Coronary artery (tissue), 2 donors: ENCODE data around the gene BCL7A.

Experiments used
- DNase-seq: peaks from one replicate; pipeline ENCODE4 v3.0.0-alpha.2; 2017; ENCODE audit warnings: low spot score
- H3K27ac ChIP-seq, 2 donors: fragments of 200-600 bp; sonication (generic); one replicate each; pipeline ENCODE4 v1.5.1; 2016 to 2019
- H3K4me3 ChIP-seq: fragments of 200-600 bp; sonication (generic); 2 replicates; pipeline ENCODE4 v1.5.1; 2016; ENCODE audit warnings: mild to moderate bottlenecking, moderate library complexity
- CTCF ChIP-seq: fragments of 200-600 bp; sonication (generic); IDR thresholded peaks from one replicate; pipeline ENCODE4 v1.5.1; 2019; ENCODE audit warnings: antibody characterized with exemption

BCL7A gene

GRCh38 chr12:122062832-122063693 is 41.4 kb downstream of the BCL7A start:
- DNase-seq, result no peak
- no peak for TF ChIP-seq CTCF
- Histone ChIP-seq H3K4me3 (peak overlapping the region; percentile 58), H3K27ac (peak overlapping the region; percentile 74 to 92)

- Histone ChIP-seq H3K4me3 (peak overlapping the region; percentile 58), H3K27ac (peak overlapping the region; percentile 74 to 92)
- DNase-seq, result no peak
- TF ChIP-seq CTCF, result no peak
These were observed 42.0 kb downstream of the BCL7A start for GRCh38 chr12:122063694-122064024.

- Histone ChIP-seq H3K4me3 (peak overlapping the region; percentile 58), H3K27ac (peak overlapping the region; percentile 74 to 92)
- no peak for DNase-seq
- no peak for TF ChIP-seq CTCF
These were observed 42.5 kb downstream of the BCL7A start for GRCh38 chr12:122064025-122064777.

- Histone ChIP-seq H3K27ac (peak overlapping the region in 1 of 2 donors; percentile 92), H3K4me3 (peak overlapping the region; percentile 20)
- no peak for DNase-seq
- TF ChIP-seq CTCF, result no peak
These were observed 43.3 kb downstream of the BCL7A start for GRCh38 chr12:122064780-122065588.

DNA sequence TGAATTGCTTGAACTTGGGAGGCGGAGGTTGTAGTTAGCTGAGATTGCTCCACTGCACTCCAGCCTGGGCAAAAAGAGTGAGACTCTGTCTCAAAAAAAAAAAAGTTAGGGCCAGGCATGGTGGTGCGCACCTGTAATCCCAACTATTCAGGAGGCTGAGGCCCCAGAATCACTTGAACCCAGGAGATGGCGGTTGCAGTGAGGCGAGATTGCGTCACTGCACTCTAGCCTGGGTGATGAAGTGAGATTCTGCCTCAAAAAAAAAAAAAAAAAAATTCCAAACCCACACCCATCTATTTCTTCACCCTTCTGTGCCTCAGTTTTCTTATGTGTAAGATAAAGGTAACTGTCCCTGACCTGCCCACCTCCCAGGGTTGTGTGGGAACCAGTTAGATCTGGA is 45.9 kb downstream of the BCL7A start:
- no peak for DNase-seq
- H3K27ac ChIP-seq, result peak overlapping the region in 1 of 2 donors; percentile 64
- TF ChIP-seq CTCF, result no peak
- H3K4me3 ChIP-seq, result no peak overlapping the region

DNA sequence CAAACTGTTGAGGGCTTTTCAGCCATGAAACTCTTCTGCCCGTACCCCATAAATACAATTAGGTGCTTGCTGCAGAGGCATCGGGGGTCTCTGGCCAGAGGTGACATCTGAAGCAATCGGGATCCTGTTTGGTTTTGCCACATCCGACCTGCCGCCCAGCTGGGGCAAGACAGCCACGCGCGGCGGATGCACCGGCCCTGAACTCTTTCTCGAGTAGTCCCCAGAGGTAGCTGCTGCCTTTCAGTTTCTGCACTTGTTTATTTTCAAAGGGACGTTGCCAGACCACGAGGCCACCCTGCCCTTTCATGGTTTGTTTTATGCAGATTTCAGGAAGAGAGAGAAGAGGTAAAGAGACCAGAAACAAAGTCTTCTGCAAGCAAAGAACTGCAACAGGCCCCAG is 46.3 kb downstream of the BCL7A start:
- Histone ChIP-seq H3K27ac (peak overlapping the region in 1 of 2 donors; percentile 64), H3K4me3 (peak overlapping the region; percentile 6)
- DNase-seq, result no peak
- TF ChIP-seq CTCF, result no peak
